ENCODE results near the gene ANKRD42. TPM values are rescaled to one million over a fixed set of nuclear protein-coding genes. Genes with fewer than 3 reads are reported as not detected.
"Not testable (repeated sequence)": the region's sequence is repeated elsewhere in the genome, so short reads cannot be mapped to it uniquely, and the experiment has no call there.

Gene ANKRD42
- total RNA-seq, 1 donor from 2014 or later: 2.2 TPM

- H3K9me3 Mint-ChIP-seq (ENCODE audit: unreplicated experiment): peaks cover 2% of the 10 kb centered on the region
- H3K27me3 Mint-ChIP-seq (ENCODE audit: unreplicated experiment): peaks cover 6% of the 10 kb centered on the region
- peaks cover 12% of the 10 kb centered on the region for H3K4me1 Mint-ChIP-seq (ENCODE audit: low read depth, unreplicated experiment)
- no peaks in the 10 kb centered on the region for H3K36me3 Mint-ChIP-seq (ENCODE audit: unreplicated experiment)
- no peak for DNase-seq
- H3K27ac Mint-ChIP-seq (ENCODE audit: unreplicated experiment): no peak overlapping the region
- H3K4me3 Mint-ChIP-seq (ENCODE audit: unreplicated experiment): peak overlapping the region; percentile 99
- no peak for TF ChIP-seq CTCF (IDR thresholded peaks at IDR 0.05; ENCODE audit: partially characterized antibody, unreplicated experiment)
Observed at GRCh38 chr11:83195143-83195466, 1.6 kb downstream of the ANKRD42 start.

DNA sequence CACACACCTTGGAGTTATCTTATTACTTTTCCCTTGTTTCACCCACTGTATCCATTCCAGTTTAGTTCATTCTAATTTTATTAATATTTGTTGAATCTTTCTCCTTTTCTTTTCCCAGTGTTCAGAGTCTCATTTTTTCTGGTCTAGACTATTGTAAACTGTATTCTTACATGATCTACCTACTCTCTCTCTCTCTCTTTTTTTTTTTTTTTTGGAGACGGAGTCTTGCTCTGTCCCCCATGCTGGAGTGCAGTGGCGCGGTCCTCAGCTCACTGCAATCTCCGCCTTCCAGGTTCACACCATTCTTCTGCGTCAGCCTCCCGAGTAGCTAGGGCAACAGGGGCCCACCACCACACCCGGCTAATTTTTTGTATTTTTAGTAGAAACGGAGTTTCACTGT lies 2.1 kb downstream of the ANKRD42 start:
- no peak for TF ChIP-seq CTCF (IDR thresholded peaks at IDR 0.05; ENCODE audit: partially characterized antibody, unreplicated experiment)
- Mint-ChIP-seq H3K4me3 (ENCODE audit: unreplicated experiment) (no peak overlapping the region), H3K9me3 (ENCODE audit: unreplicated experiment) (peaks cover 2% of the 10 kb centered on the region)

GRCh38 chr11:83200035-83200434 lies 6.5 kb downstream of the ANKRD42 start:
- Mint-ChIP-seq H3K27me3 (ENCODE audit: unreplicated experiment) (peaks cover 2% of the 10 kb centered on the region), H3K27ac (ENCODE audit: unreplicated experiment) (no peak overlapping the region), H3K9me3 (ENCODE audit: unreplicated experiment) (peaks cover 2% of the 10 kb centered on the region), H3K4me1 (ENCODE audit: low read depth, unreplicated experiment) (peaks cover 1% of the 10 kb centered on the region), H3K4me3 (ENCODE audit: unreplicated experiment) (no peak overlapping the region), H3K36me3 (ENCODE audit: unreplicated experiment) (no peaks in the 10 kb centered on the region)
- no peak for DNase-seq
- no peak for TF ChIP-seq CTCF (IDR thresholded peaks at IDR 0.05; ENCODE audit: partially characterized antibody, unreplicated experiment)

More for the DNA sequence above, 2.1 kb downstream of the ANKRD42 start:
- Mint-ChIP-seq H3K27ac (ENCODE audit: unreplicated experiment) (no peak overlapping the region), H3K4me1 (ENCODE audit: low read depth, unreplicated experiment) (peaks cover 12% of the 10 kb centered on the region), H3K36me3 (ENCODE audit: unreplicated experiment) (no peaks in the 10 kb centered on the region), H3K27me3 (ENCODE audit: unreplicated experiment) (peaks cover 6% of the 10 kb centered on the region)
- DNase-seq: no peak

- H3K4me1 Mint-ChIP-seq (ENCODE audit: low read depth, unreplicated experiment): no peaks in the 10 kb centered on the region
- no peak for TF ChIP-seq CTCF (IDR thresholded peaks at IDR 0.05; ENCODE audit: partially characterized antibody, unreplicated experiment)
- no peak for DNase-seq
- H3K36me3 Mint-ChIP-seq (ENCODE audit: unreplicated experiment): no peaks in the 10 kb centered on the region
- no peaks in the 10 kb centered on the region for H3K27me3 Mint-ChIP-seq (ENCODE audit: unreplicated experiment)
- H3K4me3 Mint-ChIP-seq (ENCODE audit: unreplicated experiment): no peak overlapping the region
- H3K27ac Mint-ChIP-seq (ENCODE audit: unreplicated experiment): no peak overlapping the region
- H3K9me3 Mint-ChIP-seq (ENCODE audit: unreplicated experiment): no peaks in the 10 kb centered on the region
Observed at GRCh38 chr11:83205608-83206185, 12.2 kb downstream of the ANKRD42 start.

GRCh38 chr11:83206221-83206620 lies 12.7 kb downstream of the ANKRD42 start:
- no peak overlapping the region for H3K27ac Mint-ChIP-seq (ENCODE audit: unreplicated experiment)
- H3K36me3 Mint-ChIP-seq (ENCODE audit: unreplicated experiment): no peaks in the 10 kb centered on the region
- no peaks in the 10 kb centered on the region for H3K4me1 Mint-ChIP-seq (ENCODE audit: low read depth, unreplicated experiment)
- no peak overlapping the region for H3K4me3 Mint-ChIP-seq (ENCODE audit: unreplicated experiment)
- no peak for TF ChIP-seq CTCF (IDR thresholded peaks at IDR 0.05; ENCODE audit: partially characterized antibody, unreplicated experiment)
- H3K9me3 Mint-ChIP-seq (ENCODE audit: unreplicated experiment): no peaks in the 10 kb centered on the region
- H3K27me3 Mint-ChIP-seq (ENCODE audit: unreplicated experiment): no peaks in the 10 kb centered on the region
- no peak for DNase-seq

DNA sequence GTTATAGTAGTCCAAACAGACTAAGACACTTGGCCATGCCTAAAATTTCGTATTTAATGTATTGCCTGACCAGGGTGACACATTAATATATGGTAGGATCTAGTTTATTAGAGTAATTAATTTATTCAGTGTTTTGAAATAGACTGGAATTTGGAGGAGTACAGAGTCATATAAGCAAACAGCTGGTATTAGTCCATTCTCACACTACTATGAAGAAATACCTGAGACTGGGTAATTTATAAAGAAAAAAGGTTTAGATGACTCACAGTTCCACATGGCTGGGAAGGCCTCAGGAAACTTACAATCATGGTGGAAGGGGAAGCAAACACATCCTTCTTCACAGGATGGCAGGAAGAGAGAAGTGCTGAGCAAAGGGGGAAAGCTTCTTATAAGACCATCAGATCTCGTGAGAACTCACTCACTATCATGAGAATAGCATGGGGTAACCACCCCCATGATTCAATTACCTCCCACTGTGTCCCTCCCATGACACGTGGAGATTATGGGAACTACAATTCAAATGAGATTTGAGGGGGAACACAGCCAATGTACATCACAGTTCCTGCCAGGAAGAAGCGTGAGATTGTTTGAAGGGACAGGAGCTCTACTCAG lies 13.4 kb downstream of the ANKRD42 start:
- not testable (repeated sequence) for H3K4me3 Mint-ChIP-seq (ENCODE audit: unreplicated experiment); H3K27me3 Mint-ChIP-seq (ENCODE audit: unreplicated experiment); H3K9me3 Mint-ChIP-seq (ENCODE audit: unreplicated experiment); DNase-seq; H3K27ac Mint-ChIP-seq (ENCODE audit: unreplicated experiment); H3K36me3 Mint-ChIP-seq (ENCODE audit: unreplicated experiment); H3K4me1 Mint-ChIP-seq (ENCODE audit: low read depth, unreplicated experiment)

All from glutamatergic neuron (in vitro differentiated cells).